Muscle of leg (tissue), 11 donors: ENCODE results near the gene STMND1. TPM values are rescaled to one million over a fixed set of nuclear protein-coding genes. Genes with fewer than 3 reads are reported as not detected.
A peak's percentile ranks its signal among the peaks of the same experiment; 100 is the strongest.

ENCODE experiments used
- DNase-seq: peaks from one replicate; pipeline ENCODE4 v3.0.0; 2013
- H3K27ac ChIP-seq: one replicate; pipeline ENCODE4 v1.5.1; 2013; ENCODE audit warnings: mild to moderate bottlenecking, low read length, control low read depth
- H3K27me3 ChIP-seq: one replicate; pipeline ENCODE4 v1.6.1; 2013; ENCODE audit warnings: low read length; ENCODE audit not compliant: control insufficient read depth, insufficient read depth
- H3K36me3 ChIP-seq: one replicate; pipeline ENCODE4 v1.6.1; 2013; ENCODE audit warnings: low read length; ENCODE audit not compliant: control insufficient read depth, insufficient read depth
- H3K4me1 ChIP-seq: one replicate; pipeline ENCODE4 v1.6.1; 2013; ENCODE audit warnings: low read length; ENCODE audit not compliant: control insufficient read depth, insufficient read depth
- H3K4me3 ChIP-seq: one replicate; pipeline ENCODE4 v1.5.1; 2013; ENCODE audit warnings: low read length, control low read depth
- H3K9me3 ChIP-seq: replicated peaks from 2 replicates; pipeline ENCODE4 v1.6.1; 2013; ENCODE audit warnings: low read depth, low read length; ENCODE audit not compliant: control insufficient read depth
- WGBS: methylation state at CpG from one replicate; pipeline ENCODE4 v1.1.5; 2013; ENCODE audit warnings: missing lambda C conversion rate; ENCODE audit not compliant: insufficient coverage; 5-methylcytosine and 5-hydroxymethylcytosine counted together
- polyA plus RNA-seq, 8 donors: library from polyadenylated mRNA; unstranded; fragments of 120-200 nt; gene quantifications; one replicate each; pipeline versions ENCODE4 v1.2.1 to v1.2.3, GENCODE V29; 2013; ENCODE audit warnings: inconsistent platforms in 1 of 8, low replicate concordance in 1 of 8; ENCODE audit not compliant: insufficient read length in 8 of 8, insufficient read depth in 1 of 8
- total RNA-seq: library from RNA; stranded (reverse); fragments of 120-200 nt; gene quantifications from one replicate; pipeline ENCODE4 v1.2.4, GENCODE V29; 2013

The STMND1 gene
- total and polyA plus RNA-seq, 9 donors: 0.20 to 0.52 (median 0.28) TPM; not detected in 5

- Histone ChIP-seq H3K27ac (no peak overlapping the region), H3K27me3 (peaks cover 7% of the 10 kb centered on the region), H3K9me3 (no peaks in the 10 kb centered on the region), H3K36me3 (no peaks in the 10 kb centered on the region), H3K4me3 (no peak overlapping the region), H3K4me1 (peaks cover 8% of the 10 kb centered on the region)
- no CpG with 5 or more reads among the region's 1 CpG for WGBS
- no peak for DNase-seq
Observed at GRCh38 chr6:17096652-17097051, 5.2 kb upstream of the STMND1 start.

- Histone ChIP-seq H3K27me3 (peaks cover 18% of the 10 kb centered on the region), H3K36me3 (no peaks in the 10 kb centered on the region), H3K27ac (no peak overlapping the region), H3K9me3 (no peaks in the 10 kb centered on the region), H3K4me3 (no peak overlapping the region), H3K4me1 (peaks cover 16% of the 10 kb centered on the region)
- no peak for DNase-seq
- 67% methylated on average over 1 of the region's 3 CpGs for WGBS
Observed at GRCh38 chr6:17097982-17098381, 3.9 kb upstream of the STMND1 start.

GRCh38 chr6:17098538-17098937 is 3.3 kb upstream of the STMND1 start:
- H3K9me3 ChIP-seq: no peaks in the 10 kb centered on the region
- DNase-seq: no peak
- H3K27me3 ChIP-seq: peaks cover 22% of the 10 kb centered on the region
- no peaks in the 10 kb centered on the region for H3K36me3 ChIP-seq
- H3K4me1 ChIP-seq: peaks cover 16% of the 10 kb centered on the region
- WGBS: no CpG with 5 or more reads among the region's 4 CpGs
- H3K4me3 ChIP-seq: no peak overlapping the region
- H3K27ac ChIP-seq: no peak overlapping the region

- Histone ChIP-seq H3K4me3 (no peak overlapping the region), H3K9me3 (no peaks in the 10 kb centered on the region), H3K36me3 (no peaks in the 10 kb centered on the region), H3K27ac (no peak overlapping the region), H3K4me1 (peaks cover 16% of the 10 kb centered on the region), H3K27me3 (peaks cover 24% of the 10 kb centered on the region)
- no peak for DNase-seq
- WGBS: 17% methylated on average over 1 of the region's 5 CpGs
Observed at GRCh38 chr6:17099401-17100059, 2.3 kb upstream of the STMND1 start.

- no peak overlapping the region for H3K4me3 ChIP-seq
Observed at GRCh38 chr6:17100806-17101205, 1.0 kb upstream of the STMND1 start.

GRCh38 chr6:17102258-17102870 is 514 bp downstream of the STMND1 start:
- Histone ChIP-seq H3K4me1 (peaks cover 11% of the 10 kb centered on the region), H3K9me3 (no peaks in the 10 kb centered on the region), H3K27me3 (peaks cover 24% of the 10 kb centered on the region), H3K27ac (no peak overlapping the region), H3K36me3 (no peaks in the 10 kb centered on the region), H3K4me3 (peak overlapping the region; percentile 30)
- 44% methylated on average over 9 of the region's 23 CpGs for WGBS
- no peak for DNase-seq

More at GRCh38 chr6:17100806-17101205, 1.0 kb upstream of the STMND1 start:
- no CpG with 5 or more reads among the region's 1 CpG for WGBS
- Histone ChIP-seq H3K27ac (no peak overlapping the region), H3K9me3 (no peaks in the 10 kb centered on the region), H3K36me3 (no peaks in the 10 kb centered on the region), H3K4me1 (peaks cover 13% of the 10 kb centered on the region), H3K27me3 (peaks cover 24% of the 10 kb centered on the region)
- no peak for DNase-seq

GRCh38 chr6:17103715-17104114 is 1.9 kb downstream of the STMND1 start:
- H3K4me1 ChIP-seq: peaks cover 11% of the 10 kb centered on the region
- H3K36me3 ChIP-seq: no peaks in the 10 kb centered on the region
- H3K9me3 ChIP-seq: no peaks in the 10 kb centered on the region
- peaks cover 24% of the 10 kb centered on the region for H3K27me3 ChIP-seq
- H3K27ac ChIP-seq: no peak overlapping the region
- DNase-seq: no peak
- H3K4me3 ChIP-seq: no peak overlapping the region
- WGBS: 75% methylated on average over 3 of the region's 8 CpGs

GRCh38 chr6:17107863-17108262 is 6.0 kb downstream of the STMND1 start:
- Histone ChIP-seq H3K36me3 (no peaks in the 10 kb centered on the region), H3K27me3 (peaks cover 7% of the 10 kb centered on the region), H3K9me3 (no peaks in the 10 kb centered on the region)

GRCh38 chr6:17115251-17116116 is 13.6 kb downstream of the STMND1 start:
- H3K4me1 ChIP-seq: no peaks in the 10 kb centered on the region
- WGBS: no CpG with 5 or more reads among the region's 5 CpGs

More at GRCh38 chr6:17107863-17108262, 6.0 kb downstream of the STMND1 start:
- DNase-seq: no peak
- H3K27ac ChIP-seq: no peak overlapping the region
- no peaks in the 10 kb centered on the region for H3K4me1 ChIP-seq
- no peak overlapping the region for H3K4me3 ChIP-seq

GRCh38 chr6:17116117-17116440 is 14.2 kb downstream of the STMND1 start:
- no peaks in the 10 kb centered on the region for H3K9me3 ChIP-seq
- no peak overlapping the region for H3K4me3 ChIP-seq
- no peak for DNase-seq
- WGBS: 61% methylated on average over 2 of the region's 2 CpGs
- no peaks in the 10 kb centered on the region for H3K36me3 ChIP-seq
- H3K27me3 ChIP-seq: no peaks in the 10 kb centered on the region
- no peak overlapping the region for H3K27ac ChIP-seq
- no peaks in the 10 kb centered on the region for H3K4me1 ChIP-seq

More at GRCh38 chr6:17115251-17116116, 13.6 kb downstream of the STMND1 start:
- no peaks in the 10 kb centered on the region for H3K36me3 ChIP-seq
- no peaks in the 10 kb centered on the region for H3K27me3 ChIP-seq
- H3K9me3 ChIP-seq: no peaks in the 10 kb centered on the region
- no peak overlapping the region for H3K4me3 ChIP-seq
- DNase-seq: peak; percentile 41
- no peak overlapping the region for H3K27ac ChIP-seq
